ENCODE measurements around the gene TAF6.

Gene TAF6

GRCh38 chr7:100065452-100066186, 53.5 kb downstream of the TAF6 start:
- no peak for DNase-seq (ENCODE audit: low read depth)

- no peak for DNase-seq (ENCODE audit: low read depth)
Measured at GRCh38 chr7:100064162-100064561, 55.0 kb downstream of the TAF6 start.

GRCh38 chr7:100063376-100063775, 55.8 kb downstream of the TAF6 start:
- DNase-seq (ENCODE audit: low read depth): no peak

- no peak for DNase-seq (ENCODE audit: low read depth)
Measured at GRCh38 chr7:100061518-100062193, 57.5 kb downstream of the TAF6 start.

- DNase-seq (ENCODE audit: low read depth): no peak
Measured at GRCh38 chr7:100059251-100059739, 59.9 kb downstream of the TAF6 start.
